WTC11 (cell line): ENCODE results near the gene STAG1. TPM values are rescaled to one million over a fixed set of nuclear protein-coding genes. Genes with fewer than 3 reads are reported as not detected.

ENCODE experiments used
- ATAC-seq: fragments of 200-7000 bp; cut with Tn5 transposase; 2 replicates; pipeline ENCODE4 v1.10.0; 2021; ENCODE audit warnings: mild to moderate bottlenecking, moderate library complexity
- CTCF ChIA-PET: fragments of 300-600 bp; sonication (Branson Sonifier 250); formaldehyde crosslinking; loops from one replicate; lab custom pipeline; 2021; ENCODE audit warnings: antibody characterized with exemption; lab: Charles Lee
- POLR2A ChIA-PET: fragments of 350-600 bp; sonication (Branson Sonifier 250); formaldehyde crosslinking; loops from one replicate; lab custom pipeline; 2021; ENCODE audit warnings: antibody characterized with exemption; lab: Charles Lee
- DNase-seq: peaks from one replicate; pipeline ENCODE4 v3.0.0; 2021; ENCODE audit warnings: low spot score
- H3K27ac Mint-ChIP-seq: 2 replicates; pipeline ENCODE4 v1.8.0; 2021; ENCODE audit warnings: mixed read lengths
- H3K27me3 Mint-ChIP-seq: 2 replicates; pipeline ENCODE4 v1.8.0; 2021; ENCODE audit warnings: low read depth, mild to moderate bottlenecking, moderate library complexity, mixed read lengths
- H3K36me3 Mint-ChIP-seq: 2 replicates; pipeline ENCODE4 v1.8.0; 2021; ENCODE audit warnings: mixed read lengths
- H3K4me1 Mint-ChIP-seq: 2 replicates; pipeline ENCODE4 v1.8.0; 2022; ENCODE audit warnings: mixed read lengths
- H3K4me3 Mint-ChIP-seq: 2 replicates; pipeline ENCODE4 v1.8.0; 2021; ENCODE audit warnings: mild to moderate bottlenecking, moderate library complexity, mixed read lengths
- H3K9me3 Mint-ChIP-seq: 2 replicates; pipeline ENCODE4 v1.8.0; 2021; ENCODE audit warnings: mixed read lengths
- ELF4 ChIP-seq: sonication (generic); formaldehyde crosslinking; IDR thresholded peaks from 2 replicates; pipeline ENCODE4 v1.8.1; 2022; ENCODE audit warnings: low read depth, mild to moderate bottlenecking, moderate library complexity, missing genetic modification reagents
- ETV6 ChIP-seq: sonication (generic); formaldehyde crosslinking; IDR thresholded peaks from 2 replicates; pipeline ENCODE4 v1.8.1; 2022; ENCODE audit warnings: mild to moderate bottlenecking, missing genetic modification reagents
- KAT7 ChIP-seq: sonication (generic); formaldehyde crosslinking; IDR thresholded peaks from 2 replicates; pipeline ENCODE4 v1.8.1; 2023; ENCODE audit warnings: missing genetic modification reagents, mild to moderate bottlenecking, borderline replicate concordance
- NFATC4 ChIP-seq: fragments of 250-450 bp; sonication (Bioruptor Pico); IDR thresholded peaks from 2 replicates; pipeline ENCODE4 v1.9.0; 2021; ENCODE audit warnings: mild to moderate bottlenecking
- RORB ChIP-seq: fragments of 250-450 bp; sonication (Bioruptor Pico); IDR thresholded peaks from 2 replicates; pipeline ENCODE4 v1.9.0; 2021; ENCODE audit warnings: mild to moderate bottlenecking
- TP53 ChIP-seq: sonication (generic); formaldehyde crosslinking; IDR thresholded peaks from 2 replicates; pipeline ENCODE4 v1.8.1; 2023; ENCODE audit warnings: mild to moderate bottlenecking, missing genetic modification reagents
- USF1 ChIP-seq: sonication (generic); formaldehyde crosslinking; IDR thresholded peaks from 2 replicates; pipeline ENCODE4 v1.8.0; 2022; ENCODE audit warnings: mild to moderate bottlenecking, missing genetic modification reagents
- ZNF317 ChIP-seq: sonication (generic); formaldehyde crosslinking; IDR thresholded peaks from 2 replicates; pipeline ENCODE4 v1.8.1; 2023; ENCODE audit warnings: low read depth, mild to moderate bottlenecking, moderate library complexity, missing genetic modification reagents, borderline replicate concordance
- ZNF416 ChIP-seq: fragments of 250-450 bp; sonication (Bioruptor Pico); IDR thresholded peaks from 2 replicates; pipeline ENCODE4 v1.9.0; 2021; ENCODE audit warnings: mild to moderate bottlenecking, inconsistent platforms
- ZNF423 ChIP-seq: fragments of 250-450 bp; sonication (Bioruptor Pico); IDR thresholded peaks from 2 replicates; pipeline ENCODE4 v2.1.2; 2022; ENCODE audit warnings: mild to moderate bottlenecking, moderate library complexity
- total RNA-seq: library from RNA; stranded (reverse); gene quantifications from 3 replicates; pipeline ENCODE4 v1.2.3, GENCODE V29; 2021
- TF ChIP-seq, protein P1 (sequence below): sonication (generic); formaldehyde crosslinking; IDR thresholded peaks from 2 replicates; pipeline ENCODE4 v1.8.1; 2023; ENCODE audit warnings: mild to moderate bottlenecking, missing genetic modification reagents, borderline replicate concordance
- TF ChIP-seq, protein P2 (sequence below): sonication (generic); formaldehyde crosslinking; IDR thresholded peaks from 2 replicates; pipeline ENCODE4 v1.8.1; 2023; ENCODE audit warnings: mild to moderate bottlenecking, missing genetic modification reagents, moderate library complexity
- TF ChIP-seq, protein P3 (sequence below): sonication (generic); formaldehyde crosslinking; IDR thresholded peaks from 2 replicates; pipeline ENCODE4 v1.8.1; 2022; ENCODE audit warnings: low read depth, mild to moderate bottlenecking, moderate library complexity, missing genetic modification reagents, borderline replicate concordance

The STAG1 gene
- total RNA-seq, 1 experiment from 2014 or later = 20.7 TPM

DNA sequence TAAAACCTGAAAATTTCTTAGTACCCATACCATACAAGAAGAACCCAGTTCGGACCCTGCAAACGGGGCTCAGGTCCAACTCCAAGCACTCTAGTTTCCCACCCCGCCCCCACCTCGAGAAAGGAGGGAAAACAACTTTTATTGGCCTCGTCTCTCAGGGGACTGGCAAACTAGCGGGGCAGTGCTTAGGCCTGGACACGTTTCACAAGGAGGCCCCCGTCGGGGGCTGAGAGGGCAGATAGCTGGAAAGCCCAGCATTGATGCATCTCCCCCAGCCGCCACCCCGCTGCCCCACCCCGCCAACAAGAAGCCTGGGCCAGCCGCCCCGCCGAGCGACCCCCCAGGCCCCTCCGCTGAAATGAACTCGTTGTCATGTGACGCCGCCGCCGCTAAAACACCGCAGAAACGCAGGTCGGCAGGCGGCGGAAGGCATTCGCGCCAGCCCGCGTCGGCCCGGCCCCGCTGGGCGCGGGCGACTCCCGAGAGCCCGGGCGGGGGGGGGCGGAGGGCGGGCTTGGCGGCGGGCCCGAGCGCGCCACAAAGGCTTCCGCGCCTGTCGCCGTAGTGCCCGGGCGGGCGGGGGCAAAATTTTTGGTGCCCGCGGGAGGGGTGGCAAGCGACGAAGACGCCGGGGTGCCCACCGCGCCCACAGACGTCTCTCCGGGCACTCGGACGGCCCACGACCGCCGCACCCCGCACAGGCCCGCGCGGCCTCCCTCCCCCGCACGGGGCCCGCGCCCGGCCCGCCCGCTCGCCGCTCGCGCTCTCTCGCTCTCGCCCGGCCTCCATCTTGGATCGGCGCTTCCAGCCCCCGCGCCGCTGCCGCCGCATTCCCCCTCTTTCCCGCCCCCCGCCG lies 634 bp downstream of the STAG1 start:
- CTCF ChIA-PET = interaction anchor here (1.0 to 3.9 kb wide), 43 partner anchors 9 to 676 kb away, joined by 3 to 81 read pairs (median 5); partner anchors contain the start of genes MSL2, NCK1 and SLC35G2

GRCh38 chr3:136750897-136751315 lies 1.3 kb downstream of the STAG1 start:
- no peak for ATAC-seq
- TF ChIP-seq TP53 (CRISPR knock-in tag) (no peak), ZNF317 (CRISPR knock-in tag) (peak; percentile 57; the same call in 1 of the 2 replicates)
- Mint-ChIP-seq H3K9me3 (no peaks in the 10 kb centered on the region), H3K36me3 (no peaks in the 10 kb centered on the region), H3K27ac (peak overlapping the region; percentile 99), H3K4me3 (peak overlapping the region; percentile 77), H3K4me1 (peaks cover 45% of the 10 kb centered on the region), H3K27me3 (no peaks in the 10 kb centered on the region)
- POLR2A ChIA-PET = interaction anchor here (2.5 kb wide), 1 partner anchor 21 kb away, joined by 8 read pairs; no protein-coding TSS in a partner anchor
- CTCF ChIA-PET = interaction anchor here (2.6 to 3.9 kb wide), 2 partner anchors 263 to 359 kb away, joined by 61 to 81 read pairs; no protein-coding TSS in a partner anchor
- DNase-seq = no peak

More for the DNA sequence above, 634 bp downstream of the STAG1 start:
- Mint-ChIP-seq H3K9me3 (no peaks in the 10 kb centered on the region), H3K4me1 (peaks cover 45% of the 10 kb centered on the region), H3K27ac (peak overlapping the region; percentile 99), H3K36me3 (no peaks in the 10 kb centered on the region), H3K27me3 (no peaks in the 10 kb centered on the region), H3K4me3 (peak overlapping the region; percentile 77)
- 0 out of 2 replicates have a peak, but pooled peaks have one; percentile 48 for TF ChIP-seq ZNF416 (CRISPR knock-in tag)
- TF ChIP-seq, protein P1, sequence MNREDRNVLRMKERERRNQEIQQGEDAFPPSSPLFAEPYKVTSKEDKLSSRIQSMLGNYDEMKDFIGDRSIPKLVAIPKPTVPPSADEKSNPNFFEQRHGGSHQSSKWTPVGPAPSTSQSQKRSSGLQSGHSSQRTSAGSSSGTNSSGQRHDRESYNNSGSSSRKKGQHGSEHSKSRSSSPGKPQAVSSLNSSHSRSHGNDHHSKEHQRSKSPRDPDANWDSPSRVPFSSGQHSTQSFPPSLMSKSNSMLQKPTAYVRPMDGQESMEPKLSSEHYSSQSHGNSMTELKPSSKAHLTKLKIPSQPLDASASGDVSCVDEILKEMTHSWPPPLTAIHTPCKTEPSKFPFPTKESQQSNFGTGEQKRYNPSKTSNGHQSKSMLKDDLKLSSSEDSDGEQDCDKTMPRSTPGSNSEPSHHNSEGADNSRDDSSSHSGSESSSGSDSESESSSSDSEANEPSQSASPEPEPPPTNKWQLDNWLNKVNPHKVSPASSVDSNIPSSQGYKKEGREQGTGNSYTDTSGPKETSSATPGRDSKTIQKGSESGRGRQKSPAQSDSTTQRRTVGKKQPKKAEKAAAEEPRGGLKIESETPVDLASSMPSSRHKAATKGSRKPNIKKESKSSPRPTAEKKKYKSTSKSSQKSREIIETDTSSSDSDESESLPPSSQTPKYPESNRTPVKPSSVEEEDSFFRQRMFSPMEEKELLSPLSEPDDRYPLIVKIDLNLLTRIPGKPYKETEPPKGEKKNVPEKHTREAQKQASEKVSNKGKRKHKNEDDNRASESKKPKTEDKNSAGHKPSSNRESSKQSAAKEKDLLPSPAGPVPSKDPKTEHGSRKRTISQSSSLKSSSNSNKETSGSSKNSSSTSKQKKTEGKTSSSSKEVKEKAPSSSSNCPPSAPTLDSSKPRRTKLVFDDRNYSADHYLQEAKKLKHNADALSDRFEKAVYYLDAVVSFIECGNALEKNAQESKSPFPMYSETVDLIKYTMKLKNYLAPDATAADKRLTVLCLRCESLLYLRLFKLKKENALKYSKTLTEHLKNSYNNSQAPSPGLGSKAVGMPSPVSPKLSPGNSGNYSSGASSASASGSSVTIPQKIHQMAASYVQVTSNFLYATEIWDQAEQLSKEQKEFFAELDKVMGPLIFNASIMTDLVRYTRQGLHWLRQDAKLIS = no peak
- peak; percentile 11 for TF ChIP-seq KAT7 (CRISPR knock-in tag)
- TF ChIP-seq, protein P2, sequence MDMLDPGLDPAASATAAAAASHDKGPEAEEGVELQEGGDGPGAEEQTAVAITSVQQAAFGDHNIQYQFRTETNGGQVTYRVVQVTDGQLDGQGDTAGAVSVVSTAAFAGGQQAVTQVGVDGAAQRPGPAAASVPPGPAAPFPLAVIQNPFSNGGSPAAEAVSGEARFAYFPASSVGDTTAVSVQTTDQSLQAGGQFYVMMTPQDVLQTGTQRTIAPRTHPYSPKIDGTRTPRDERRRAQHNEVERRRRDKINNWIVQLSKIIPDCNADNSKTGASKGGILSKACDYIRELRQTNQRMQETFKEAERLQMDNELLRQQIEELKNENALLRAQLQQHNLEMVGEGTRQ (CRISPR knock-in tag) = peak; percentile 80
- TF ChIP-seq RORB (CRISPR knock-in tag) = no peak
- 0 out of 2 replicates have a peak, but pooled peaks have one; percentile 41 for TF ChIP-seq NFATC4 (CRISPR knock-in tag)
- TF ChIP-seq ZNF423 = no peak
- peak; percentile 73 for TF ChIP-seq USF1 (CRISPR knock-in tag)
- TF ChIP-seq ELF4 (CRISPR knock-in tag) = no peak
- TF ChIP-seq, protein P3, sequence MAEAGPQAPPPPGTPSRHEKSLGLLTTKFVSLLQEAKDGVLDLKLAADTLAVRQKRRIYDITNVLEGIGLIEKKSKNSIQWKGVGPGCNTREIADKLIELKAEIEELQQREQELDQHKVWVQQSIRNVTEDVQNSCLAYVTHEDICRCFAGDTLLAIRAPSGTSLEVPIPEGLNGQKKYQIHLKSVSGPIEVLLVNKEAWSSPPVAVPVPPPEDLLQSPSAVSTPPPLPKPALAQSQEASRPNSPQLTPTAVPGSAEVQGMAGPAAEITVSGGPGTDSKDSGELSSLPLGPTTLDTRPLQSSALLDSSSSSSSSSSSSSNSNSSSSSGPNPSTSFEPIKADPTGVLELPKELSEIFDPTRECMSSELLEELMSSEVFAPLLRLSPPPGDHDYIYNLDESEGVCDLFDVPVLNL (CRISPR knock-in tag) = no peak
- 0 out of 2 replicates have a peak, but pooled peaks have one; percentile 28 for TF ChIP-seq ETV6 (CRISPR knock-in tag)
- DNase-seq (peak; percentile 79), ATAC-seq (peak; percentile 15)
- POLR2A ChIA-PET = interaction anchor here (0.5 to 2.5 kb wide), 14 partner anchors 22 to 555 kb away, joined by 3 to 19 read pairs (median 4); partner anchors contain the start of genes IL20RB, MSL2 and NCK1
